Testis (tissue), 3 donors: ENCODE measurements around the gene EFNA2. TPM values are rescaled to one million over a fixed set of nuclear protein-coding genes. Genes with fewer than 3 reads are reported as not detected.

Experiments
- DNase-seq: peaks from one replicate; pipeline ENCODE4 v3.0.0-alpha.2; 2019
- H3K27ac ChIP-seq, 2 donors: fragments of 200-600 bp; sonication (generic); one replicate each; pipeline ENCODE4 v1.5.1; 2019
- H3K27me3 ChIP-seq: fragments of 200-600 bp; sonication (generic); one replicate; pipeline ENCODE4 v1.5.1; 2019
- H3K36me3 ChIP-seq: fragments of 200-600 bp; sonication (generic); one replicate; pipeline ENCODE4 v1.5.1; 2017; ENCODE audit warnings: low read depth; ENCODE audit errors: missing control alignments
- H3K4me1 ChIP-seq: fragments of 200-600 bp; sonication (generic); one replicate; pipeline ENCODE4 v1.5.1; 2019
- H3K4me3 ChIP-seq, 2 donors: fragments of 200-600 bp; sonication (generic); one replicate each; pipeline ENCODE4 v1.5.1; 2017 to 2019
- H3K9me3 ChIP-seq: fragments of 200-600 bp; sonication (generic); one replicate; pipeline ENCODE4 v1.5.1; 2017
- CTCF ChIP-seq, 3 experiments: fragments of 450-650 bp in 2 of 3; fragments of 200-600 bp in 1 of 3; sonication (generic) in 1 of 3; IDR thresholded peaks; one replicate each; pipeline ENCODE4 v1.5.1; 2016 to 2019; ENCODE audit warnings: antibody characterized with exemption in 3 of 3, mild to moderate bottlenecking in 2 of 3, moderate library complexity in 1 of 3
- POLR2A ChIP-seq: fragments of 450-650 bp; IDR thresholded peaks from one replicate; pipeline ENCODE4 v1.6.1; 2017; ENCODE audit warnings: antibody characterized with exemption, mild to moderate bottlenecking, moderate library complexity
- WGBS, 2 donors: methylation state at CpG; one replicate each; pipeline ENCODE4 v1.1.5; 2018; 5-methylcytosine and 5-hydroxymethylcytosine counted together
- intact Hi-C: fragments of 100-400 bp; cut with DNase I; formaldehyde crosslinking; loops from one replicate; pipeline ENCODE4 v1.15.1; 2023; ENCODE audit warnings: low total_unique reads
- polyA plus RNA-seq: library from polyadenylated mRNA; stranded (reverse); fragments of 350-450 nt; fragmentation: Illumina TruSeq; extraction: RNeasy Lipid Tissue Mini Kit (QIAGEN cat#74804); gene quantifications from one replicate; pipeline ENCODE4 v1.2.3, GENCODE V29; 2014; ENCODE audit warnings: low read depth, low replicate concordance; ENCODE audit not compliant: insufficient read depth
- total RNA-seq, 2 donors: library from RNA; depleted of rRNA; stranded (reverse); fragments of >200 nt; gene quantifications; one replicate each; pipeline ENCODE4 v1.2.3, GENCODE V29; 2016

The EFNA2 gene
- total and polyA plus RNA-seq, 3 donors from 2014 or later, result 0.61 to 2.9 (median 1.5) TPM

GRCh38 chr19:1290196-1290702, 4.6 kb downstream of the EFNA2 start:
- no peak for DNase-seq
- peaks cover 6% of the 10 kb centered on the region for H3K4me1 ChIP-seq
- no peaks in the 10 kb centered on the region for H3K36me3 ChIP-seq
- WGBS, 2 donors, result 87 to 100% methylated on average over 1 to 24 of the region's 24 CpGs
- H3K27me3 ChIP-seq, result no peaks in the 10 kb centered on the region
- H3K4me3 ChIP-seq, result no peak overlapping the region
- no peaks in the 10 kb centered on the region for H3K9me3 ChIP-seq
- intact Hi-C loops, result no loop called here
- no peak for TF ChIP-seq POLR2A
- TF ChIP-seq CTCF (IDR thresholded peaks at IDR 0.05), result no peak
- H3K27ac ChIP-seq, result no peak overlapping the region

- intact Hi-C loops, result no loop called here
- no peaks in the 10 kb centered on the region for H3K36me3 ChIP-seq
- WGBS, 2 donors, result 76 to 81% methylated on average over 26 to 40 of the region's 40 CpGs
- DNase-seq, result no peak
- peaks cover 9% of the 10 kb centered on the region for H3K4me1 ChIP-seq
- H3K4me3 ChIP-seq, result no peak overlapping the region
- no peak overlapping the region for H3K27ac ChIP-seq
- no peaks in the 10 kb centered on the region for H3K27me3 ChIP-seq
- TF ChIP-seq CTCF (IDR thresholded peaks at IDR 0.05), result no peak
- no peak for TF ChIP-seq POLR2A
- no peaks in the 10 kb centered on the region for H3K9me3 ChIP-seq
Measured at GRCh38 chr19:1290703-1291651, 5.3 kb downstream of the EFNA2 start.

- DNase-seq, result no peak
- Histone ChIP-seq H3K36me3 (no peaks in the 10 kb centered on the region), H3K4me3 (no peak overlapping the region), H3K27ac (no peak overlapping the region), H3K4me1 (peaks cover 9% of the 10 kb centered on the region), H3K9me3 (no peaks in the 10 kb centered on the region), H3K27me3 (no peaks in the 10 kb centered on the region)
- TF ChIP-seq POLR2A, result no peak
- TF ChIP-seq CTCF (IDR thresholded peaks at IDR 0.05), result no peak
- intact Hi-C loops, result no loop called here
- WGBS, 2 donors, result 71 to 81% methylated on average over 15 to 25 of the region's 25 CpGs
Measured at GRCh38 chr19:1291761-1292418, 6.2 kb downstream of the EFNA2 start.

- no peak for TF ChIP-seq POLR2A
- TF ChIP-seq CTCF (IDR thresholded peaks at IDR 0.05), result no peak
- Histone ChIP-seq H3K27me3 (no peaks in the 10 kb centered on the region), H3K4me3 (no peak overlapping the region), H3K27ac (no peak overlapping the region), H3K9me3 (no peaks in the 10 kb centered on the region), H3K4me1 (peaks cover 6% of the 10 kb centered on the region), H3K36me3 (no peaks in the 10 kb centered on the region)
- DNase-seq, result no peak
- WGBS, 2 donors, result 83 to 90% methylated on average over 11 to 17 of the region's 17 CpGs
- intact Hi-C loops, result no loop called here
Measured at GRCh38 chr19:1292419-1293151, 6.9 kb downstream of the EFNA2 start.
